ENCODE data around the gene PTPRB. TPM values are rescaled to one million over a fixed set of nuclear protein-coding genes. Genes with fewer than 3 reads are reported as not detected.

The PTPRB gene
- 0.55 to 1.6 TPM (median 0.60 TPM) in 5 replicates for total RNA-seq (2022; extraction: Qiagen RNA extraction; ENCODE audit: low read depth)

GRCh38 chr12:70637303-70638085 is at the start of gene PTPRB:
TSS of gene PTPRB (minus strand) at chr12:70637429. CDS start at chr12:70637395, 34 bp downstream.

